ENCODE data around the gene HEXD. TPM values are rescaled to one million over a fixed set of nuclear protein-coding genes. Genes with fewer than 3 reads are reported as not detected.
"Not testable (repeated sequence)": the region's sequence is repeated elsewhere in the genome, so short reads cannot be mapped to it uniquely, and the experiment has no call there.

Gene HEXD
- total RNA-seq, 2 experiments from 2014 or later, result 65.5 to 70.2 TPM

- no peaks in the 10 kb centered on the region for H3K9me3 Mint-ChIP-seq
- DNase-seq, result no peak
- peaks cover 40% of the 10 kb centered on the region for H3K27me3 Mint-ChIP-seq
- ChIA-PET CTCF (no interaction called here), POLR2A (no interaction called here)
- H3K27ac Mint-ChIP-seq, result no peak overlapping the region
- H3K4me1 Mint-ChIP-seq, result peaks cover 2% of the 10 kb centered on the region
- H3K36me3 Mint-ChIP-seq (ENCODE audit: low read depth), result no peaks in the 10 kb centered on the region
- no peak overlapping the region for H3K4me3 Mint-ChIP-seq
Measured at GRCh38 chr17:82376042-82376730, 42.0 kb upstream of the HEXD start.

- DNase-seq; H3K27ac Mint-ChIP-seq; CTCF ChIA-PET; H3K4me1 Mint-ChIP-seq; H3K36me3 Mint-ChIP-seq (ENCODE audit: low read depth); H3K9me3 Mint-ChIP-seq; H3K4me3 Mint-ChIP-seq; POLR2A ChIA-PET: not testable (repeated sequence)
- H3K27me3 Mint-ChIP-seq, result peaks cover 44% of the 10 kb centered on the region
Measured at GRCh38 chr17:82377294-82377693, 40.9 kb upstream of the HEXD start.

- H3K4me3 Mint-ChIP-seq, result no peak overlapping the region
- no peaks in the 10 kb centered on the region for H3K36me3 Mint-ChIP-seq (ENCODE audit: low read depth)
- CTCF ChIA-PET, result no interaction called here
- no peaks in the 10 kb centered on the region for H3K4me1 Mint-ChIP-seq
- POLR2A ChIA-PET, result no interaction called here
- H3K9me3 Mint-ChIP-seq, result no peaks in the 10 kb centered on the region
- H3K27me3 Mint-ChIP-seq, result peaks cover 36% of the 10 kb centered on the region
- DNase-seq, result no peak
- H3K27ac Mint-ChIP-seq, result no peak overlapping the region
Measured at GRCh38 chr17:82377924-82378740, 40.0 kb upstream of the HEXD start.

GRCh38 chr17:82378741-82379021, 39.5 kb upstream of the HEXD start:
- Mint-ChIP-seq H3K9me3 (no peaks in the 10 kb centered on the region), H3K27ac (no peak overlapping the region), H3K27me3 (peaks cover 31% of the 10 kb centered on the region), H3K36me3 (ENCODE audit: low read depth) (no peaks in the 10 kb centered on the region), H3K4me3 (no peak overlapping the region), H3K4me1 (no peaks in the 10 kb centered on the region)
- DNase-seq, result no peak
- CTCF ChIA-PET, result no interaction called here
- POLR2A ChIA-PET, result no interaction called here

GRCh38 chr17:82380860-82381702, 37.1 kb upstream of the HEXD start:
- ChIA-PET POLR2A (no interaction called here), CTCF (no interaction called here)
- no peaks in the 10 kb centered on the region for H3K36me3 Mint-ChIP-seq (ENCODE audit: low read depth)
- H3K4me3 Mint-ChIP-seq, result no peak overlapping the region
- H3K27ac Mint-ChIP-seq, result no peak overlapping the region
- H3K27me3 Mint-ChIP-seq, result peaks cover 24% of the 10 kb centered on the region
- no peaks in the 10 kb centered on the region for H3K9me3 Mint-ChIP-seq
- DNase-seq, result no peak
- H3K4me1 Mint-ChIP-seq, result no peaks in the 10 kb centered on the region

GRCh38 chr17:82381703-82382009, 36.5 kb upstream of the HEXD start:
- DNase-seq; H3K4me3 Mint-ChIP-seq; POLR2A ChIA-PET; H3K27ac Mint-ChIP-seq; H3K4me1 Mint-ChIP-seq; H3K36me3 Mint-ChIP-seq (ENCODE audit: low read depth); H3K9me3 Mint-ChIP-seq: not testable (repeated sequence)
- H3K27me3 Mint-ChIP-seq, result peaks cover 21% of the 10 kb centered on the region
- CTCF ChIA-PET, result interaction anchor here (0.8 kb wide), 1 partner anchor 11 kb away, joined by 3 read pairs; no protein-coding TSS in a partner anchor

GRCh38 chr17:82382220-82382932, 35.8 kb upstream of the HEXD start:
- H3K27ac Mint-ChIP-seq; POLR2A ChIA-PET; H3K9me3 Mint-ChIP-seq; DNase-seq; H3K4me3 Mint-ChIP-seq; H3K4me1 Mint-ChIP-seq; H3K36me3 Mint-ChIP-seq (ENCODE audit: low read depth): not testable (repeated sequence)
- CTCF ChIA-PET, result interaction anchor here (0.8 kb wide), 1 partner anchor 12 kb away, joined by 3 read pairs; no protein-coding TSS in a partner anchor
- peaks cover 20% of the 10 kb centered on the region for H3K27me3 Mint-ChIP-seq

- H3K36me3 Mint-ChIP-seq (ENCODE audit: low read depth), result no peaks in the 10 kb centered on the region
- no peak overlapping the region for H3K27ac Mint-ChIP-seq
- no peak overlapping the region for H3K4me3 Mint-ChIP-seq
- ChIA-PET CTCF (no interaction called here), POLR2A (no interaction called here)
- H3K4me1 Mint-ChIP-seq, result peaks cover 2% of the 10 kb centered on the region
- no peaks in the 10 kb centered on the region for H3K9me3 Mint-ChIP-seq
- DNase-seq, result no peak
- H3K27me3 Mint-ChIP-seq, result peaks cover 20% of the 10 kb centered on the region
Measured at GRCh38 chr17:82382933-82383255, 35.3 kb upstream of the HEXD start.

GRCh38 chr17:82383411-82383810, 34.7 kb upstream of the HEXD start:
- POLR2A ChIA-PET, result no interaction called here
- CTCF ChIA-PET, result interaction anchor here (1.1 kb wide), 1 partner anchor 17 kb away, joined by 3 read pairs; no protein-coding TSS in a partner anchor
- H3K36me3 Mint-ChIP-seq (ENCODE audit: low read depth), result no peaks in the 10 kb centered on the region

GRCh38 chr17:82384051-82384729, 34.0 kb upstream of the HEXD start:
- CTCF ChIA-PET, result interaction anchor here (1.1 kb wide), 1 partner anchor 16 kb away, joined by 3 read pairs; no protein-coding TSS in a partner anchor
- DNase-seq, result no peak
- Mint-ChIP-seq H3K27me3 (peaks cover 17% of the 10 kb centered on the region), H3K4me1 (peaks cover 2% of the 10 kb centered on the region), H3K27ac (no peak overlapping the region), H3K4me3 (no peak overlapping the region), H3K36me3 (ENCODE audit: low read depth) (no peaks in the 10 kb centered on the region), H3K9me3 (no peaks in the 10 kb centered on the region)
- POLR2A ChIA-PET, result no interaction called here

More at GRCh38 chr17:82383411-82383810, 34.7 kb upstream of the HEXD start:
- Mint-ChIP-seq H3K27me3 (peaks cover 20% of the 10 kb centered on the region), H3K27ac (no peak overlapping the region), H3K9me3 (no peaks in the 10 kb centered on the region), H3K4me3 (no peak overlapping the region), H3K4me1 (peaks cover 2% of the 10 kb centered on the region)
- no peak for DNase-seq

- H3K27ac Mint-ChIP-seq, result no peak overlapping the region
- no peaks in the 10 kb centered on the region for H3K9me3 Mint-ChIP-seq
- ChIA-PET POLR2A (no interaction called here), CTCF (no interaction called here)
- peaks cover 15% of the 10 kb centered on the region for H3K27me3 Mint-ChIP-seq
- no peak for DNase-seq
- H3K4me3 Mint-ChIP-seq, result no peak overlapping the region
- no peaks in the 10 kb centered on the region for H3K36me3 Mint-ChIP-seq (ENCODE audit: low read depth)
- peaks cover 2% of the 10 kb centered on the region for H3K4me1 Mint-ChIP-seq
Measured at GRCh38 chr17:82384730-82385481, 33.2 kb upstream of the HEXD start.
